ENCODE data around the gene ISCA2. TPM values are rescaled to one million over a fixed set of nuclear protein-coding genes. Genes with fewer than 3 reads are reported as not detected.

ISCA2 gene
- total and polyA plus RNA-seq, 2 donors (not counting 1 experiment from before 2014, with no cell fraction given), result 14.1 to 28.3 TPM

GRCh38 chr14:74521756-74522155 lies 28.2 kb downstream of the ISCA2 start:
- POLR2A ChIA-PET, result no interaction called here

GRCh38 chr14:74522740-74523139 lies 29.2 kb downstream of the ISCA2 start:
- no peak overlapping the region for H3K4me3 ChIP-seq (ENCODE audit: control extremely low read depth in 1 of 5, extremely low read depth in 1 of 5, insufficient read depth in 1 of 5, low read depth in 2 of 5, low read length in 4 of 5)
- no peak overlapping the region for H2AFZ ChIP-seq (ENCODE audit: insufficient read depth, low read depth, low read length, poor library complexity, severe bottlenecking)
- H3K27me3 ChIP-seq (replicated peaks in 1 of 4; ENCODE audit: control extremely low read depth in 1 of 4, control insufficient read depth in 3 of 4, insufficient read depth in 4 of 4, low read length in 3 of 4), result no peaks in the 10 kb centered on the region
- 95% methylated on average over 7 of the region's 7 CpGs for WGBS (ENCODE audit: insufficient coverage)
- ChIA-PET CTCF (no interaction called here), POLR2A (no interaction called here)
- H3K9ac ChIP-seq (ENCODE audit: low read length), result no peak overlapping the region
- Mint-ChIP-seq H3K27ac (no peak overlapping the region), H3K27me3 (peaks cover 22% of the 10 kb centered on the region), H3K4me1 (peaks cover 15% of the 10 kb centered on the region), H3K4me3 (no peak overlapping the region), H3K9me3 (ENCODE audit: insufficient read depth) (no peaks in the 10 kb centered on the region)
- intact Hi-C loops (cut with micrococcal nuclease), result no loop called here
- no peaks in the 10 kb centered on the region for H3K9me3 ChIP-seq (ENCODE audit: control extremely low read depth in 1 of 3, control insufficient read depth in 2 of 3, insufficient read depth in 1 of 3, low read length in 2 of 3)
- TF ChIP-seq EZH2 (IDR thresholded peaks at IDR 0.05; ENCODE audit: borderline replicate concordance, insufficient read depth, low read depth, low read length, poor library complexity, severe bottlenecking), result no peak
- TF ChIP-seq CTCF (IDR thresholded peaks at IDR 0.05), result no peak
- H4K20me1 ChIP-seq (ENCODE audit: control insufficient read depth, insufficient read depth, low read length, poor library complexity, severe bottlenecking), result no peaks in the 10 kb centered on the region
- H3K4me1 ChIP-seq (ENCODE audit: control insufficient read depth in 2 of 2, insufficient read depth in 2 of 2, low read length in 2 of 2), result peaks cover 7 to 10% of the 10 kb centered on the region in 2 donors
- H3K79me2 ChIP-seq (ENCODE audit: control insufficient read depth, insufficient read depth, low read length), result no peaks in the 10 kb centered on the region
- H3K27ac ChIP-seq (ENCODE audit: low read length in 2 of 2), result no peak overlapping the region
- no peak overlapping the region for H3K4me2 ChIP-seq (replicated peaks; ENCODE audit: low read depth, low read length, poor library complexity, severe bottlenecking)
- DNase-seq, result no peak
- no peak for ATAC-seq (ENCODE audit: low read depth)
- no peaks in the 10 kb centered on the region for H3K36me3 ChIP-seq (replicated peaks in 1 of 2; ENCODE audit: control extremely low read depth in 1 of 2, control insufficient read depth in 1 of 2, extremely low read depth in 1 of 2, insufficient read depth in 2 of 2, low read length in 1 of 2)

More at GRCh38 chr14:74521756-74522155, 28.2 kb downstream of the ISCA2 start:
- no peak overlapping the region for H3K27ac Mint-ChIP-seq
- no peaks in the 10 kb centered on the region for H3K9me3 ChIP-seq (ENCODE audit: control extremely low read depth in 1 of 3, control insufficient read depth in 2 of 3, insufficient read depth in 1 of 3, low read length in 2 of 3)
- DNase-seq (no peak), ATAC-seq (ENCODE audit: low read depth) (no peak)
- no peak overlapping the region for H3K4me3 Mint-ChIP-seq
- no peak overlapping the region for H3K27ac ChIP-seq (ENCODE audit: low read length in 2 of 2)
- no peak overlapping the region for H3K9ac ChIP-seq (ENCODE audit: low read length)
- intact Hi-C loops (cut with micrococcal nuclease), result no loop called here
- no peaks in the 10 kb centered on the region for H3K9me3 Mint-ChIP-seq (ENCODE audit: insufficient read depth)
- no peaks in the 10 kb centered on the region for H4K20me1 ChIP-seq (ENCODE audit: control insufficient read depth, insufficient read depth, low read length, poor library complexity, severe bottlenecking)
- no peaks in the 10 kb centered on the region for H3K27me3 ChIP-seq (replicated peaks in 1 of 4; ENCODE audit: control extremely low read depth in 1 of 4, control insufficient read depth in 3 of 4, insufficient read depth in 4 of 4, low read length in 3 of 4)
- H2AFZ ChIP-seq (ENCODE audit: insufficient read depth, low read depth, low read length, poor library complexity, severe bottlenecking), result no peak overlapping the region
- H3K36me3 ChIP-seq (replicated peaks in 1 of 2; ENCODE audit: control extremely low read depth in 1 of 2, control insufficient read depth in 1 of 2, extremely low read depth in 1 of 2, insufficient read depth in 2 of 2, low read length in 1 of 2), result no peaks in the 10 kb centered on the region
- no peak overlapping the region for H3K4me2 ChIP-seq (replicated peaks; ENCODE audit: low read depth, low read length, poor library complexity, severe bottlenecking)
- no peaks in the 10 kb centered on the region for H3K79me2 ChIP-seq (ENCODE audit: control insufficient read depth, insufficient read depth, low read length)
- H3K27me3 Mint-ChIP-seq, result peaks cover 22% of the 10 kb centered on the region
- H3K4me3 ChIP-seq (ENCODE audit: control extremely low read depth in 1 of 5, extremely low read depth in 1 of 5, insufficient read depth in 1 of 5, low read depth in 2 of 5, low read length in 4 of 5), result no peak overlapping the region
- peaks cover 15% of the 10 kb centered on the region for H3K4me1 Mint-ChIP-seq
- H3K4me1 ChIP-seq (ENCODE audit: control insufficient read depth in 2 of 2, insufficient read depth in 2 of 2, low read length in 2 of 2), result peaks cover 7 to 10% of the 10 kb centered on the region in 2 donors
- CTCF ChIA-PET, result no interaction called here
- 94% methylated on average over 7 of the region's 10 CpGs for whole genome bisulfite sequencing (ENCODE audit: insufficient coverage)
- TF ChIP-seq EZH2 (IDR thresholded peaks at IDR 0.05; ENCODE audit: borderline replicate concordance, insufficient read depth, low read depth, low read length, poor library complexity, severe bottlenecking), result no peak
- TF ChIP-seq CTCF (IDR thresholded peaks at IDR 0.05), result no peak
